Measurements from ENCODE around the gene CETN2.
"Not testable (repeated sequence)": the region's sequence is repeated elsewhere in the genome, so short reads cannot be mapped to it uniquely, and the experiment has no call there.

Gene CETN2

DNA sequence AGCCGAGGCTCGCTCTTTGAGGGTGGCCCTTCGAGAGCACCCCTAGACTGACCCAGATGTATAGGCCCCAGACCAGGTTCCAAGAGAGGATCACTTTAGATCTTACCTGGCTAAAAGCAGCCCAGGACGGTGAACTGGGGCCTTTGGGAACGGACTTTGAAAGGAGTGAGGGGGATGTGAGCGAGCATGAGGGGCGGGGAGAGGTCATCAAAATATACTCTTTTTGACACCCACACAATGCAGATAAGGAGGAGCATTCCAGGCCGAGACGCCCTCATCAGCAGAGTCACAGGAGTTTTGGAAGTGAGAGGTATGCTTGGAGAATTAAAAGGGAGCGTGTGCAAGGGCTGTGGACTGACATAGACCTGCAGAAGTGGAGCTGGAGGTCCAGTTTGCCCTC is 834 bp upstream of the CETN2 start:
- DNase-seq = no peak

DNA sequence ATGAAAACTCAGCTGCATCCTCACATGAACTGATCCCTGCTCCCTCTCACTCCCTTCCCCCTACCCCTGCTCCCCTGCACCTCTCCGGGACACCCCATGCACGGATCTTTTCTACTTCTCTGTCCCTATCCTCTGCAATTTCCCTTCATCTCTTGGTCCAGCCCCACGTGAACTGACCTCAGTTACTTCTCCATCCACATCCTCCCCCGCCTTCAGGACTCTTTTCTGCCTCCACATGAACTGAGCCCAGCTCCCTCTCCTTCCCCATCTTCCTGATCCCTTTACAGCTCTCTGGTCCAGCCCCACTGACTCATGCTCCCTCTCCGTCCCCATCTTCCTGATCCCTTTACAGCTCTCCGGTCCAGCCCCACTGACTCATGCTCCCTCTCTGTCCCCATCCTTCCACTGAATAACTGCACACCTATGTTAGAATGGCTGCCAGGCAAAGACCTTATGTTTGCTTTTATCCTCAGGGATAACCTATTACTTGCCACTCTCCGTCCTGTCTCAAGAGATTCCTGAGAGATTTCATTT is 5.6 kb downstream of the CETN2 start:
- no peak for DNase-seq

DNA sequence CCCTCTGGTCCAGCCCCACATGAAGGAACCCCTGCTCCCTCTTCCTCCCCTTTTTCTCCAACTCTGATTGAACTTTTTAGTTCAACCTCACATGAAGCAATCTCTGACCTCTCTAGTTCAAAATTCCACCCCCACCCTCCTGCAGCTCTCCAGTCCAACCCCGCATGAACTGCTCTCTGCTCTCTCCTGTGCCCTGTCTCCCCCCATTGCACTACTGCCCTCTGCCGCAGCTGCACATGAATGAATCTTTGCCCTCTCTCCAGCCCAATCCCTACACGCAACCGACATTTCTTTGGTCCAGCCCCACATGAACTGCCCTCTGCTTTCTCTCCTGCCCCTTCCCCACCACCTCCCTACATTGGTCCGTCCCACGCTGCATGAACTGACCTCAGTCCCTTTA is 6.9 kb downstream of the CETN2 start:
- no peak for DNase-seq

DNA sequence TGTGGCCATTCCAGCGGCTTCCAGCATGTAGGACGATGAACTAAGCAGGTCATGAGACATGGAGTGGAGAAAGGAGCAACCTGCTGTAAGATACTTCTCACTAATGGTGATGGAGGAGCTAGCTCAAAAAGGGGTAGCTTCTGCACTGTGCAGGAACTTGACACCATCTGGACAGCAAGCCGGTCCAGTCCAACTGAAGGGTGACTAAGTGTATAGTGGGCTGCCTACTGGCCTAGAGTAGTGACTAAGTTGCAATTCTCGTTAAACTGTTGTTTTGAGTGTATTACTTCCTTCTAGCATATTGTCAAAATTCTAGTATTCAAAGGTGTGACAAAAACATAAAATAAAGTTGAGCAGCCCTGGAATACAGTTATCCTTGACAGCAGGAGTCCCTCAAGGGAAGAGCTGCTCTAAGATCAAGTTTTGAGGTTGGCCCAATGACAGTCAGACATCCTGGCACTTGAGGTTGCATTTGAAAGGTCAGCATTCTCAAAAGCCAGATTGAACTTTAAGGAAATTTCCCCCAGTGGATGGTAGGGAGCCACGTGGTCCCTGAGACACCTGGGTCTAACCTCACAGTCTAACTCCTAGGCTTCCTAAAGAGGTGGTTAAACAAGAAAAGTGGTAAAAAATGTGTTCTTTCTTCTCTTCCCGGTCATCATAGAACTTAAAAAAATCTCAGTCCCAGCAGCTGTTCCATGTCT is 8.0 kb downstream of the CETN2 start:
- no peak for DNase-seq

DNA sequence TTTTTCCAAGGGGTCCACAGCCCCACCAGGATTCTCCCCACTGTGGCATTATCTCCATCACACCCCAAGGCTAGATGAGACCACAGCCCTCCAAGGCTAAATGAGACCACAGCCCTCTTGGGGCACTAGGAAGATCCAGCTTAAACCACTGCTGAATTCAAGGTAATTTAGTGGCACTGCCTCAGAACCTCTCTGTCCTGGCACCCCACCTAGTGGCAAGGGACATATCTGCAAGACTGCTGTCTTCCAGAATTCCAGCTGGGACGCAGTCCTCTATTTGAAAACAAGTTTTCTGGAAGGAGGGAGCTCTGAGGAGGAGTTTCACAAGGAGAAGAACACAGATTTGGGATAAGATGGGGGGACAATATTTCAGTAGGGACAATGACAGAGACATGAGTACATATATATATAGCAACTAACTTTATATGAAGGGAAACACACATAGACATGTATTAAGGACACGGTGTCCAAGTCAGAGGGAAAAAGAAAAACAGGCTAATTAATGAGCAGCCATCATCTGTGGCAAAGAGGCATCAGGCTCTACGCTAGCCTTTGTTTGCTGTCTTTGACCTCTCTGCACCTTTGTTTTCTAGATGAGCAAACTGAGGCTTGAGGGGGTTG is 9.3 kb downstream of the CETN2 start:
- DNase-seq = peak; percentile 0 to 17

DNA sequence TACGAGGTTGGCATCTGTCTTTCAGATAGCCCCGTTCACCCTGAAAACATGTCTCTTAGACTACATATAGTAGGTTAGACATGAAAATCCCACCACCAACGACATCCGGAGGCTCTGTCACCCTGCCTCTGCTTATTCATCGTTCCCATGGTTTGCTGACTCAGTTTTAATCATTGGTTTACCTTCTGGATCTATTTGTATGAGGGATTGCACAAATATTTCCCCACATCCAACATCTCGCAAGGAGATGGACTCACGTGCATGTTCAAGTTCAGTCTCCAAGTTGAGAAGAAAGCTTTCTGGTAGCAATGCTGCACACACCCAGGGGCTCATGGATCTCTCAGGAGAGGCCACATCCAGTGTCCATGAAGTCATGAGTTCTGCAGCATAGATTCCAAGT is 10.8 kb downstream of the CETN2 start:
- DNase-seq = no peak

DNA sequence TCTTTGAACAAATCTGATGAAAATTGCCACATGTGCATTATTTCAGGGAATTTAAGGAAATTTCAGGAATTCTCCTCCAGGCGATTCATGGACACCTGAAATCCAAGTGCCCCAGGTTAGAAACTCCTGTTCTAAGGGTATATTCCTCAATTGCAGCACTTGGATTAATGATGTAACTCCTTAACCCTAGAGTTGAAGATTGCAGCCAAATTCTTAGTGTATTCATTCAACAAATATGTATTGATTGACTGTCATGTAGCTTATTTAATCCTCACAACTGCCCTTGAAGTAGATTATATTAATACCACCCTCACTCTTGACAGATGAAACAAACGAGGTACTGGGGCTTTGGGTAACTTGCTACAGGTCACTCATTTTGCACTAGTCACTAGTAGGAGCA is 11.3 kb downstream of the CETN2 start:
- no peak for DNase-seq

DNA sequence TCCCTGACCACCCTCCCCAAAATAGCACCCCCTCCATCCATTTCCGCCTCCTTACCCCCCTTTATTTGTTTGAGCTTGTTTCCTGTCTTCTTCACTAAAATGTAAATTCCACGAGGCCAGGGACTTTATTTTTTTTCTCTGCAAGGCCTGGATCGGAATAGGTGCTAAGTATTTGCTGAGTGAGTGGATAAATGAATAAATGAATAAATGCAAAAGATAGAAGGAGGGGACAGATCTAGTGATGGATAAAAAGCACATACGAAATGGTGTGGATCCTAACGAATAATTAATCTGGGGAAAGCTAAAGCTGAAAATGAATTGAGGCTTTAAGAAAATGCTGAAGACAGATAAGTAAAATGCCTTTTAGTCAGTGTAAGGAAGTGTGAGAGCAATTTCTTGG is 12.2 kb downstream of the CETN2 start:
- no peak for DNase-seq

DNA sequence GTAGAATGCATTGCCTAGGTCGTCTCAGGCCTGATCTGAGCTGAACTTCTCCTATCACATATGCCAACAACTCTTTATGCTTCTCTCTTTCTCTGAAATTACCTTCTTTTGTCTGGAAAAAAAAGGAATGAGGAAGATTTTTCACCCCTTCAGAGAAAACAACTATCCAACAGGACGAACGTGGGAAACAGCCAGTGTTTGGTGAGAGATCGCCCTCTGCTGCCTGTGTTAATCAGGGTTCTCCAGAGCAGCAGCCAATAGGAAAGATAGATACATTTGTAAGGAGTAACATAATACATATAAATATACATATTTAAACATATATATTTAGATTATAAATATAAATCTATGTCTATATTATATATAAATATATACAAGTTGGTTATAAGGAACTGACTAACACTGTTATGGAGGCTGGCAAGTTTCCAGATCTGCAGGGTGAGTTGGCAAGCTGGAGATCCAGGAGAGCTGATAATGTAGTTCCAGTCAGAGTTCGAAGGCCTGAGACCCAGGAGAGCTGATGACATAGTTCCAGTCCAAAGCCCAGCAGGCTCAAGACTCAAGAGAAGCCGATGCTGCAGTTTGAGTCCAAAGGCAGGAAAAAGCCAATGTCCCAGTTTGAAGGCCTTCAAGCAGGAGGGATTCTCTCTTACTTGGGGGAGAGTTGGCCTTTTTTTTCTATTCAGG is 13.3 kb downstream of the CETN2 start:
- peak in 1 of 2 experiments; percentile 21 for DNase-seq

DNA sequence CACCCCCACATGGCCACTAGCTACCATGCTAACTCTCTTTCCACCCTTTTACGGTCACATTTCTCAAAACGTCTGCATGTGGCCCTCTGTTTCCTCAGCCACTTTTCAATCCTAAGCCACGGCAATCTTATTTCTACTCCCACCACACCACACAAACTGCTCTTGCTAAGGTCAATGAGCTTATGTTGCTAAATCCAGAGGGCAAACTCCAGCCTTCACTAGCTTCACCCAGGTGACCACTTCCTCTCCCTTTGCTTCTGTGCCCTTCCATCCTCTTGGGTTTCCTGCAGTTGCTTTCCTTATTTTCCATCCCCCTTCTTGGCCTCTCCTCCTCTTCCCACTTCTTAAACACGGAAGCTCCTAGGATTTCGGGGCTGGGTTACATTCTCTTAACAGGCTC is 16.5 kb downstream of the CETN2 start:
- no peak for DNase-seq

DNA sequence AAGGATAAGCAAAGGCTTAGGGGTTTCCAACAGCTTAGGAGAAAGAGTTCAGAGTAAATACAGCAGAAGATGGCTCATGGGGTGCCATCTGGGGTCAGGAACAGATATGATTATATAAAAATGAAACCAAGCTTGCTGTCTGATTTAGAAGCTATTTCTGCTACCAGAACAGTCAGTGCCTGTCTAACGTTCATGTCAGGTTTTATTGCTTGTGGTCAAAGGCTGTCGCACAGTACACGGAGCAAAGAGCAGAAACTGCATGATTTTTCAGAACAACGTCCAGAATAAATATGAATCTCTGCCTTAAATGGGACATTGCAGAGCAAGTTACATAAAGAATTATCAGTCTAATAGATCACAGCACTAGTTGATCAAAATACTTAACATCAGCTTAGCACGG is 17.4 kb downstream of the CETN2 start:
- no peak for DNase-seq

DNA sequence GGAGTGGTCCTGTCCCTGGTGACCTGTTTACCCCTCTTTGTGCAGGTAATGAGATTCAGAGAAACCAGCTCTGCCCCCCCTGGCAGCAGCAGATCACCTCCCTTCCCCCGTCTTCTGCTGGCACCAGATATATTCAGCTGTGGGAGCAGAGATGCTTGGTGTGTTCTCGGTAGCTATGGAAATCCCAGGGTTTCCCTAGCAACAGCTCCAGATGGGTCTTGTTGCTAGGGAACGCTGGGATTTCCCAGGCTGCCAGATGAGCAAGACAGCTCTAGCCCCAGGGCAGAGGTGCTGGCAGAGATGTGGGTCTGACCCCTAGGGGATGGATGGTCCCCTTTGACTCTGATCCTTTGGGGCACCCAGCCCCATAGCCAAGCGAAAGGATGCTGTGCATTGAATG is 20.2 kb downstream of the CETN2 start:
- no peak for DNase-seq

DNA sequence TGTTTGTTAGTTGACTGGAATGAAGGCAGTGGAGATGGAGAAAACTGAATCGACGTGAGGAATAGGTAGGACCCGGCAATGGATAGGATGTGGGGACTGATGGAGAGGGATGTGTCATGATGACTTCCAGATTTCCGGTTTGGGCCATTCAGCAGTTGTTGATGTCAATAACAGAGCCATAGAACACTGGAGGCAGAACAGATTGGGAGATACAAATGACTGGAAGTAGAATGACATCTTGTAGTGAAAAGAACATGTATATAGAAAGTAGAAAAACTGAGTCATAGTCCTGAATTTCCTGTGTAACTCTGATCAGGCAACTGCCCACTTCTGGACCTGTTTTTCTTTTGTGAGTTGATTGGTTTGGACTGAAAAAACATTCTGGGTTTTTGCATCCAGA is 24.5 kb downstream of the CETN2 start:
- no peak for DNase-seq

DNA sequence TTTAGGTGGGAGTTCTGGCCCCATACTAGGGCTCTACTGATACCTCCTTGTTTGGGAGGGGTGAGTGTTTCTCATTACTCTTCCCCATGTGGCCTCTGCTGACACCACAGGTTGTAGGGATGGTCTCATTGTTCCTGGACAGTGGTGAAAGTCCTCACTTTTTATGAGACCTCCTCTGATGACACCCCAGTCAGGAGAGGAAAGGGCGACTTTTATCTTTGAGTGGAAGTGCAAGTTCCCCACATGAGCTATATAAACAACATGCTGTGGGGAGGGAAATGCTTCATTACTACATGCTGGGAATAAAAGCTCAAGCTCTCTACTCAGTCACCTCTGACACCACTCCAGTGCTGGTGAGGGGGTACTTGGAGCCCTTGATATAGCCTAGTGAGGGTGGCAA is 31.6 kb downstream of the CETN2 start:
- DNase-seq = no peak

DNA sequence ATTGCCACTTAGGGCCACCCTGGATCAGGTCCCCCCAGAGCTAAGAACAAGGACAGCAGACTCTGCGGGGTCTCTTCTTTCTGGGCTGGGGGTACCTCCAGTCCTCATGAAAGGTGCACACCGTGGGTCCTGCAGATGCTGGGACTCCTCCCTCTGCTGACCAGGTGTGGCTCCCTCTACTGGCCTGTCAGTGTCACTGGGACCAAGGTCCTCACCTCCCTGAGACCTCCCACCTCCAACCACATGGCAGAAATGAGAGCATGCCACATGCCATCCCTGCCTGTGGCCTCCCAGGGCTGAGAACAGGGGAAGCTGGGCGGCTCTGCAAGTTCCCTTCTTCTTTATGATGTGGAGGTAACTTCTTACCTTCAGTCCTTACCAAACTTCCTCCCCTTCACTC is 43.5 kb downstream of the CETN2 start:
- DNase-seq = not testable (repeated sequence)

Measured in SHP77 (cell line).